Left cardiac atrium (tissue), 4 donors: Measurements from ENCODE around the gene FXYD3. TPM values are rescaled to one million over a fixed set of nuclear protein-coding genes. Genes with fewer than 3 reads are reported as not detected.

Experiments used
- ATAC-seq, 2 donors: fragments of 200-7000 bp; cut with Tn5 transposase; one replicate each; pipeline ENCODE4 v1.9.1; 2020; ENCODE audit warnings: mild to moderate bottlenecking in 2 of 2, moderate library complexity in 2 of 2
- DNase-seq: peaks from one replicate; pipeline ENCODE4 v3.0.0-alpha.2; 2020
- intact Hi-C, 2 donors: fragments of 100-400 bp; cut with DNase I; formaldehyde crosslinking; loops; one replicate each; pipeline versions ENCODE4 v1.14.1 to v1.15.1; 2022 to 2023
- long read RNA-seq: library from polyadenylated mRNA; unstranded; transcript quantifications from one replicate; pipeline ENCODE4 v2.0.0, GENCODE V29; 2021
- total RNA-seq, 2 donors: library from RNA; stranded (reverse); fragmentation: NEBNext Ultra II Directional; extraction: Animal tissue kit (Norgen Biotek cat#: 25700); gene quantifications; one replicate each; pipeline ENCODE4 v1.2.1, GENCODE V29; 2021
- donor health status: DM: no; HTN: yes; CAD: no.
- donor health status: DM: no; HTN: yes; CAD: no; lungs with severe emphysema.
- donor health status: DM: yes; HTN: yes; CAD: no.
- donor health status: Dilated cardiomyopathy.

Gene FXYD3
- total RNA-seq: 1 to 10 TPM; 1.5 to 3.6 TPM
- long read RNA-seq: 0 reads

GRCh38 chr19:35115177-35115951, at the start of gene FXYD3:
TSS of gene FXYD3 (plus strand) at chr19:35115823. CDS start at chr19:35119377, 3,554 bp downstream.
- ATAC-seq: peak; percentile 38 to 47
- DNase-seq: no peak
- intact Hi-C loops: loop anchor here in 1 of 2 donors (2.0 kb wide), 1 partner anchor 19 kb away; the partner anchor contains the start of gene LGI4

- ATAC-seq (no peak), DNase-seq (no peak)
- intact Hi-C loops: loop anchor here in 1 of 2 donors (10.0 kb wide), 1 partner anchor 69 kb away; the partner anchor contains the start of genes FXYD1 and LGI4
Observed at GRCh38 chr19:35066121-35066520, 49.5 kb upstream of the FXYD3 start.

- ATAC-seq (peak; percentile 87 to 88), DNase-seq (peak; percentile 90)
- intact Hi-C loops: loop anchor here in 1 of 2 donors (10.0 kb wide), 1 partner anchor 68 kb away; the partner anchor contains the start of genes FXYD1 and LGI4
Observed at GRCh38 chr19:35066691-35067563, 48.7 kb upstream of the FXYD3 start.

- DNase-seq (no peak), ATAC-seq (no peak)
- intact Hi-C loops: loop anchor here in 1 of 2 donors (10.0 kb wide), 1 partner anchor 66 kb away; the partner anchor contains the start of genes FXYD1 and LGI4
Observed at GRCh38 chr19:35068941-35069634, 46.5 kb upstream of the FXYD3 start.

- ATAC-seq: no peak
- intact Hi-C loops: loop anchor here in 1 of 2 donors (10.0 kb wide), 1 partner anchor 65 kb away; the partner anchor contains the start of genes FXYD1 and LGI4
- DNase-seq: no peak
Observed at GRCh38 chr19:35069696-35070095, 45.9 kb upstream of the FXYD3 start.

- intact Hi-C loops: no loop called here
- ATAC-seq (no peak), DNase-seq (no peak)
Observed at GRCh38 chr19:35070471-35070870, 45.2 kb upstream of the FXYD3 start.

GRCh38 chr19:35073516-35073915, 42.1 kb upstream of the FXYD3 start:
- ATAC-seq (no peak), DNase-seq (no peak)
- intact Hi-C loops: no loop called here

GRCh38 chr19:35073941-35074340, 41.7 kb upstream of the FXYD3 start:
- no peak for DNase-seq
- intact Hi-C loops: no loop called here

GRCh38 chr19:35074426-35075201, 41.0 kb upstream of the FXYD3 start:
- intact Hi-C loops: no loop called here
- no peak for ATAC-seq
- no peak for DNase-seq

More at GRCh38 chr19:35073941-35074340, 41.7 kb upstream of the FXYD3 start:
- ATAC-seq: no peak

GRCh38 chr19:35075202-35076025, 40.2 kb upstream of the FXYD3 start:
- ATAC-seq (no peak), DNase-seq (no peak)
- intact Hi-C loops: no loop called here

- ATAC-seq: no peak
- DNase-seq: no peak
- intact Hi-C loops: no loop called here
Observed at GRCh38 chr19:35076026-35076370, 39.6 kb upstream of the FXYD3 start.

- DNase-seq (no peak), ATAC-seq (no peak)
- intact Hi-C loops: no loop called here
Observed at GRCh38 chr19:35076657-35077056, 39.0 kb upstream of the FXYD3 start.

GRCh38 chr19:35077411-35078223, 38.0 kb upstream of the FXYD3 start:
- no peak for DNase-seq
- no peak for ATAC-seq
- intact Hi-C loops: no loop called here

- intact Hi-C loops: loop anchor here in 1 of 2 donors (10.0 kb wide), 1 partner anchor 105 kb away; no protein-coding TSS in a partner anchor
Observed at GRCh38 chr19:35079826-35080225, 35.8 kb upstream of the FXYD3 start.

GRCh38 chr19:35080613-35081170, 34.9 kb upstream of the FXYD3 start:
- intact Hi-C loops: loop anchor here in 1 of 2 donors (10.0 kb wide), 1 partner anchor 106 kb away; no protein-coding TSS in a partner anchor
- ATAC-seq: no peak
- DNase-seq: no peak

More at GRCh38 chr19:35079826-35080225, 35.8 kb upstream of the FXYD3 start:
- no peak for DNase-seq
- ATAC-seq: no peak

- ATAC-seq (no peak), DNase-seq (no peak)
- intact Hi-C loops: loop anchor here in 1 of 2 donors (10.0 kb wide), 1 partner anchor 106 kb away; no protein-coding TSS in a partner anchor
Observed at GRCh38 chr19:35081201-35081600, 34.4 kb upstream of the FXYD3 start.
